Mucosa of rectum (tissue), 2 donors: Measurements from ENCODE around the gene SMARCC1.

ENCODE experiments used
- H3K27ac ChIP-seq, 2 donors: one replicate each; pipeline ENCODE4 v1.7.0; 2013; ENCODE audit warnings: inconsistent platforms in 2 of 2, low read depth in 2 of 2, low read length in 2 of 2
- H3K27me3 ChIP-seq, 2 donors: one replicate each; pipeline ENCODE4 v1.7.0; 2013; ENCODE audit warnings: low read length in 2 of 2; ENCODE audit not compliant: control insufficient read depth in 2 of 2, insufficient read depth in 2 of 2
- H3K36me3 ChIP-seq, 2 donors: one replicate each; pipeline ENCODE4 v1.7.0; 2013; ENCODE audit warnings: low read length in 2 of 2; ENCODE audit not compliant: control insufficient read depth in 2 of 2, insufficient read depth in 2 of 2
- H3K4me1 ChIP-seq, 2 donors: one replicate each; pipeline ENCODE4 v1.7.0; 2013; ENCODE audit warnings: low read length in 2 of 2, mild to moderate bottlenecking in 1 of 2; ENCODE audit not compliant: control insufficient read depth in 2 of 2, insufficient read depth in 2 of 2
- H3K4me3 ChIP-seq, 2 donors: one replicate each; pipeline ENCODE4 v1.7.0; 2013; ENCODE audit warnings: low read length in 2 of 2
- H3K9ac ChIP-seq, 2 donors: one replicate each; pipeline ENCODE4 v1.7.0; 2013; ENCODE audit warnings: low read length in 2 of 2, low read depth in 1 of 2, mild to moderate bottlenecking in 1 of 2
- H3K9me3 ChIP-seq, 2 donors: one replicate each; pipeline ENCODE4 v1.7.0; 2013; ENCODE audit warnings: low read length in 2 of 2; ENCODE audit not compliant: control insufficient read depth in 2 of 2
- donor health status: healthy.
- donor health status: Normal muscosa, but diverticular disease.

The SMARCC1 gene

GRCh38 chr3:47571391-47572175 is 210.1 kb downstream of the SMARCC1 start:
- H3K9ac ChIP-seq, result no peak overlapping the region
- no peaks in the 10 kb centered on the region for H3K4me1 ChIP-seq

GRCh38 chr3:47568901-47569300 is 212.8 kb downstream of the SMARCC1 start:
- Histone ChIP-seq H3K27me3 (peaks cover 0 to 7% of the 10 kb centered on the region in 2 donors), H3K9me3 (no peaks in the 10 kb centered on the region), H3K27ac (no peak overlapping the region), H3K4me3 (no peak overlapping the region), H3K4me1 (no peaks in the 10 kb centered on the region), H3K36me3 (no peaks in the 10 kb centered on the region), H3K9ac (no peak overlapping the region)

More at GRCh38 chr3:47571391-47572175, 210.1 kb downstream of the SMARCC1 start:
- Histone ChIP-seq H3K27me3 (peaks cover 0 to 8% of the 10 kb centered on the region in 2 donors), H3K9me3 (no peaks in the 10 kb centered on the region), H3K36me3 (no peaks in the 10 kb centered on the region), H3K4me3 (no peak overlapping the region), H3K27ac (no peak overlapping the region)

- H3K27me3 ChIP-seq, result peaks cover 0 to 3% of the 10 kb centered on the region in 2 donors
- no peak overlapping the region for H3K9ac ChIP-seq
- H3K9me3 ChIP-seq, result no peaks in the 10 kb centered on the region
Measured at GRCh38 chr3:47567149-47567548, 214.5 kb downstream of the SMARCC1 start.

GRCh38 chr3:47566667-47567066 is 215.0 kb downstream of the SMARCC1 start:
- Histone ChIP-seq H3K27me3 (no peaks in the 10 kb centered on the region), H3K36me3 (no peaks in the 10 kb centered on the region), H3K9me3 (no peaks in the 10 kb centered on the region), H3K4me3 (no peak overlapping the region), H3K9ac (no peak overlapping the region), H3K4me1 (no peaks in the 10 kb centered on the region), H3K27ac (no peak overlapping the region)

More at GRCh38 chr3:47567149-47567548, 214.5 kb downstream of the SMARCC1 start:
- no peak overlapping the region for H3K4me3 ChIP-seq
- no peaks in the 10 kb centered on the region for H3K36me3 ChIP-seq
- H3K4me1 ChIP-seq, result no peaks in the 10 kb centered on the region
- H3K27ac ChIP-seq, result no peak overlapping the region

GRCh38 chr3:47565734-47566550 is 215.8 kb downstream of the SMARCC1 start:
- no peaks in the 10 kb centered on the region for H3K27me3 ChIP-seq

GRCh38 chr3:47556351-47556750 is 225.3 kb downstream of the SMARCC1 start:
- Histone ChIP-seq H3K4me3 (no peak overlapping the region), H3K4me1 (no peaks in the 10 kb centered on the region), H3K27ac (no peak overlapping the region), H3K27me3 (no peaks in the 10 kb centered on the region), H3K9ac (no peak overlapping the region), H3K36me3 (no peaks in the 10 kb centered on the region), H3K9me3 (no peaks in the 10 kb centered on the region)

More at GRCh38 chr3:47565734-47566550, 215.8 kb downstream of the SMARCC1 start:
- H3K9me3 ChIP-seq, result no peaks in the 10 kb centered on the region
- H3K27ac ChIP-seq, result no peak overlapping the region
- no peaks in the 10 kb centered on the region for H3K4me1 ChIP-seq
- no peak overlapping the region for H3K9ac ChIP-seq
- H3K36me3 ChIP-seq, result no peaks in the 10 kb centered on the region
- no peak overlapping the region for H3K4me3 ChIP-seq

GRCh38 chr3:47554335-47554734 is 227.4 kb downstream of the SMARCC1 start:
- Histone ChIP-seq H3K9me3 (no peaks in the 10 kb centered on the region), H3K9ac (no peak overlapping the region)

GRCh38 chr3:47553407-47553806 is 228.3 kb downstream of the SMARCC1 start:
- no peaks in the 10 kb centered on the region for H3K9me3 ChIP-seq
- H3K36me3 ChIP-seq, result no peaks in the 10 kb centered on the region
- no peak overlapping the region for H3K27ac ChIP-seq
- H3K4me1 ChIP-seq, result no peaks in the 10 kb centered on the region
- H3K9ac ChIP-seq, result no peak overlapping the region
- no peaks in the 10 kb centered on the region for H3K27me3 ChIP-seq
- no peak overlapping the region for H3K4me3 ChIP-seq

More at GRCh38 chr3:47554335-47554734, 227.4 kb downstream of the SMARCC1 start:
- Histone ChIP-seq H3K4me1 (no peaks in the 10 kb centered on the region), H3K27me3 (no peaks in the 10 kb centered on the region), H3K4me3 (no peak overlapping the region), H3K36me3 (no peaks in the 10 kb centered on the region), H3K27ac (no peak overlapping the region)

GRCh38 chr3:47542471-47543173 is 239.1 kb downstream of the SMARCC1 start:
- Histone ChIP-seq H3K27ac (no peak overlapping the region), H3K4me3 (no peak overlapping the region), H3K4me1 (no peaks in the 10 kb centered on the region)

More at GRCh38 chr3:47542471-47543173, 239.1 kb downstream of the SMARCC1 start:
- Histone ChIP-seq H3K9me3 (no peaks in the 10 kb centered on the region), H3K9ac (no peak overlapping the region), H3K27me3 (peaks cover 0 to 2% of the 10 kb centered on the region in 2 donors), H3K36me3 (no peaks in the 10 kb centered on the region)
